SH-SY5Y (cell line): ENCODE data around the gene ZNF445.

Experiments
- GATA2 ChIP-seq: IDR thresholded peaks from 2 replicates; pipeline ENCODE4 v1.6.1; 2011; ENCODE audit warnings: mild to moderate bottlenecking, low read depth, low read length
- GATA3 ChIP-seq: IDR thresholded peaks from 2 replicates; pipeline ENCODE4 v1.6.1; 2011; ENCODE audit warnings: low read depth, mild to moderate bottlenecking, low read length, moderate library complexity

DNA sequence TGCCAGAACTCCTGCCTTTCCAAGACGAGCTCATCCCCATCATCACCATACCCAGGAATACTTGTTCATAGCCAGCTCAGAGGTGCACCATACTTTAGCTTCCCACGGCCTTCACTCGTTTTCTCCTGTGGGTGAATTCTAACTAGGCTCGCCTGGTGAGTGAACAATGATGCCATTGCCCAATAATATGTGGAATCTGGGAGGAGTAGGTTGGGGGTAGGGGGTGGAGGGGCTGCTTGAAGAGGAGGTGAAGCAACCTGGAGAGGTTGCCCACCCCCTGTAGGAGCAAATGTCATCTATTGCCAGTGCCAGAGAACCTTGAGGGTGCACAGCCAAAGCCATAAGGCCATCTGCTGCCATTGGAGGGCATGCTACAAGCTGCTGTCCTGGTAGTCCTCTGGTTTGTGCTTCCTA is 592 bp upstream of the ZNF445 start:
- TF ChIP-seq GATA3 (no peak), GATA2 (no peak)
